GM10847 (cell line): ENCODE data around the gene BTBD17.

Source experiments
- POLR2A ChIP-seq: IDR thresholded peaks from 2 replicates; pipeline ENCODE4 v1.6.1; 2011; ENCODE audit not compliant: insufficient read length; ENCODE audit errors: extremely low read depth

BTBD17 gene

DNA sequence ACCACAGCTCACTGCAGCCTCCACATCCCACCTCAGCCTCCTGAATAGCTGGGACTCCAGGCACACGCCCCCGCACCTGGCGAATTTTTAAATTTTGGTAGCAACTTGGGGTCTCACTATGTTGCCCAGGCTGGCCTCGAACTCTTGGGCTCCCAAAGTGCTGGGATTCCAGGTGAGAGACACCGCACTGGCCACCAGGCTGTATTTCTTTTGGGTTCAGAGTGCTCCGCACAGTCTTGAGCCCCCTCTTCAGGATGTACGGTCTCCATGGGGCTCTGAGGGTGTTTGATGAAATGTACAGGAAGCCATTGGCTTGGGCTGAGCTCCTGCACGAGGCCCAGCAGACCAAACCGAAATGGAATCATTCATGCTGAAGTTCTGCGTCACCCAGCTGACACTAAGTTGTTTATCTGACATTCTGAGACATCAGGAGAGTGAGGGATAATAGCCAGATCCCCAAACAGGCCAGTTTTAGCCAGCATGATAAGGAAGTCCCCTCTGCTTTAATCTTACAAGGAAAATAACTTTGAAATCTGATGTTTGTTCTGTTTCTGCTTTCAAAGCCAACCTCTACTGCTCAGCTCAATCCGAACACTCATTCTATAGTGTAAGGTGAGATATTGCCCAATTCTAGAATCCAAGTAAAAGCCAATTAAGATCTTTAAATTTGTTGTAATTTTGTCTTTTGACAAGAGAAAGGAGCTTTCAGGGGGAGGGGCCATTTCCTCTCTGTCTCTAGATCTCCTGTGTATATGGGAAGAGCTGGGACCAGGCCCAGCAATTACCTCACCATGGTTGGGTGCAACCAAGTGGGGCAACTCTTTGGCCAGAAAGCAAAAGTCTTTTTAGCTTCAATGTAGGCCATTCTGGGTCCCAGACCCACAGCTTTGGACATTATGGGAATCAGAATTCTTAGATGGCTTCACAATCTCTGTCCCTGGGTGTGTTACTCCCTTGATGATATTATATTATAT lies 29.3 kb upstream of the BTBD17 start:
- TF ChIP-seq POLR2A: no peak

DNA sequence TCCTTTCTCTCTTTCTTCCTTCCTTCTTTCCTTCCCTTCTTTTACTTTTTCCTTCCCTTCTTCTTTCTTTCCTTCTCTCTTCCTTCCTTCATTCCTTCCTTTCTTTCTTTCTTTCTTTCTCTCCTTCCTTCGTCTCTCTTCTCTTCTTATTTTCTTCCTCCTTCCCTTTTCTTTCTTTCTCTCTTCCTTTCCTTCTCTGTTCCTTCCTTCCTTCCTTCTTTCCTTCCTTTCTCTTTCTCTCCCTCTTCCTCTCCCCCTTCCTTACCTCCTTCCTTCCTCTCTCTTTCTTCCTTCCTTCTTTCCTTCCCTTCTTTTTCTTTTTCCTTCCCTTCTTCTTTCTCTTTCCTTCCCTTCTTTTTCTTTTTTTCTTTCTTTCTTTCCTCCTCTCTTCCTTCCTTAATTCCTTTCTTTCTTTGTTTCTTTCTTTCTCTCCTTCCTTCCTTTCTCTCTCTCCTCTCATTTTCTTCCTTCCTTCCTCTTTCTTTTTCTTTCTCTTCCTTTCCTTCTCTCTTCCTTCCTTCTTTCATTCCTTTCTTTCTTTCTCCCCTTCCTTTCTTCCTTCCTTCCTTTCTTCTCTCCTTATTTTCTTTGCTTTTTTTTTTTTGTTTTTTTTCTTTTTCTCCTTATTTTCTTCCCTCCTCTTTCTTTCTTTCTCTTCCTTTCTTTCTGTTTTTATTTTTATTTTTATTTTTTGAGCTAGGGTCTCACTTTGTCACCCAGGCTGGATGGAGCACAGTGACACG lies 28.4 kb upstream of the BTBD17 start:
- no peak for TF ChIP-seq POLR2A

DNA sequence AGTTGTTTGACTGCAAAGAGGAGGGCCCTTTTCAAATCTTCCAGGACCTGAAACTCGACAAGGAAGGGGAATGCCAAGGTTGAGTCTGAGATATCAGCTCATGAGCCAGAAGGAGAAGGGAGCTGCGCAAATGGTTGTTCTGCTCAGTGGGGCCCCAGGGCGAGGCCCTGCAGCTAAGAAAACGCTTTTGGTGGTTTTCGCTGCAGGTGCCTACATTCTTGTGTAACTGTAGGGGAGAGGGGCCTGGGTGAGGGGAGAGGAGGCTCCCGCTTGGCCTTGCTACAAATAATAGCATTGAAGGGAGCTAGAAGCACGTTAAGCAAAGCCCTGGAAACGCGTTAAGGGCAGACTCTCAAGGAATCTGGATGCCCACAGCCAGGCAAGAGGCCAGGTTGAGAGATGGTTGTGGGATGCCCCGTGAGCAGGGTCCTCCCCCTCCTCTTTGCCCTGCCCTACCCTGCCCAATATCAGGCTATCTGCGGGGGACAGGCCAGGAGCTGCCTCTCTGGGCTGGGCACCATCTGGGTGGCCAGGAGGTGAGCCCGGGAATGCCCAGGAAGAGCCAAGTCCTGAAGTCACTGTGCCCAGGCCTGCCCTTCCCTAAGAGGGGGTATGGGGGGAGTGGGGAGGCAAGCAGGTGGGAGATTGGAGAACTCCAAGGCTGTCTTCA lies 27.6 kb upstream of the BTBD17 start:
- no peak for TF ChIP-seq POLR2A

DNA sequence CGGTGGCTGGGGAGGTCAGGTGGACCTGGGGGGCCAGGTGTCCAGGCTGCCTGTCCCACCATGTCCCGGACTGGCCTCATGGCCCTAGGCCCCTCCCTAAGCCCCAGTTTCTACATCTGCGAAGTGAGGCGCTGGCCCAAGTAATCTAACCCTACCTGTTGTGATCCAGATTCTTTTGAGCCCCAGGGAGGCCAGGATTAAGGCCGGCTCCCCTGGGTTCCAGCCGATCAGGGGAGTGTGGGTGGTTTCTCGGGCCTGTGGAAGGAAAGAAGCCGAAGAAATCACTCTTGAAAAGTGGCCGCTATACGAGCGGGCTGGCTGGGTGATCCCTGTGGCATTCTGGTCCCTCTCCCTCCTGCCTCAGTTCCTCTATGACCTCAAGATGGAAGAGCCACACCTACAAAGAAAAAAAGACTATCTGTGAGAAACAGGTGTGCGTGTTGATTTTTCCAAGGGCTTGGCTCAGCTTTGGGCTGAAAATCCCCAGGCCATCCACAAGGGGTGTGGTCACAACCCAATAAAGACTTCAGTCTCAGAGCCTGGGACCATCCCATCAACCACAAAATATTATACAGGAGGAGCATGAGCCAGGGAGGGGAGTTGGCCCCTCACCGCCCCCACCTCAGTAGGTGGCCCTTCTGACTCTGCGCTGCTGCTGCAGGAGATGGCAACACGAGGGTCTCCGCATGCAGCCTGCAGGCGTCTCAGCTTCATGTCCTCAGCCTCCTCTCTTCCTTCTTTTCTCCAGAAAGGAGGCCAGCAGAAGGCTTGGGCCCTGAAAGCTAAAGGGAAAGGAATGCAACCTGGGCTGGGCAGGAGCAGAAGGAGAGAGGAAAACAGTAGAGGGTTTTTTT lies 25.9 kb upstream of the BTBD17 start:
- TF ChIP-seq POLR2A: no peak

DNA sequence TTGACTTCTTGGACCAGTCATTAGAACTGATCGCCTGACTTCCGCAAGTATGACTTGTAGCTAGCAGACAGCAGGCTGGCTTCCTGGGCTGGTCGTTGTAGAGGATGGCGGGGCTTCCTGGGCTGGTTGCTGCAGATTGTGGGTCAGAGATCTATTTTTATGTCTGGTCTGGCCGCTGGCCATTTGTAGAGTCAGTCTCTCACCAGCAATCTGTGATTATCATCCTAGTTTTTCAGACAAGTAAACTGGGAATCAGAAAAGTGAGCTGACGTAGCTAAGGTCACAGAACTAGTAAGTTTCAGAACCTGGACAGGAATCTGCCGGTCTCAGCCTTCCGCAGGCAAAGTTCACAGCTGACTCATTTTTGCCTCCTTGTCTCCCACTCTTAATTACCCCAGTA lies 24.7 kb upstream of the BTBD17 start:
- no peak for TF ChIP-seq POLR2A

DNA sequence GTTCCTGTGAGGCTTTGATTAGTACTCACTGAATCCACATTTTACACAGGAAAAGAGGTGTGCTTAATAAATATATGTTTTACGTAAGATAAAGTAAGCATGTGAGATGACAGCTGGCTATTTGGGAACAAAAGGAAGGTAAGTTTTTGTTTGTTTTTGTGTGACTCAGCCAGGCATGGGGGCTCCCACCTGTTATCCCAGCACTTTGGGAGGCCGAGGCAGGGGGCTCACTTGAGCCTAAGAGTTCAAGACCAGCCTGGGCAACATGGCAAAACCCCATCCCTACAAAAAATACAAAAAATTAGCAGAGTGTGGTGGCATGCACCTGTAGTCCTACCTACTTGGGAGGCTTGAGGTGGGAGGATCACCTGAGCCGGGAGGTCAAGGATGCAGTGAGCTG lies 23.5 kb upstream of the BTBD17 start:
- no peak for TF ChIP-seq POLR2A

DNA sequence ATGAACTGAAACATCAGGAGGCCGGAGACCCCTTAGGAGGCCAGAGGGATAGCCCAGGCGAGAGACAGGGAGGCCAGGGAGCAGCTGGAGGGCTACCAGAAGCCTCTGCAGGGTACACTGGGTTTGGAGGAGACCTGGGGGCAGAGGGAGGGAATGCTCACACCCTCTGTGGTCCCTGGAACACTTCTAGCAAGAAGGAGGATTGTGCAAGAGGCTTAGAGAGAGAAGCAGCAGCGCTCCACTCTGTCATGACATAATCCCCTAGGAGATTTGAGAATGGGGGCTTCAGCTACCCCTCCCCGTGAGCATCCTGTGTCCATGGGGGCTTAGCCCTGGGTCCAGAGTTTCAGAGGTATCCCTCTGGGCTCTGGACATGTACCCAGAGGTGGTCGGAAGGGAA lies 21.5 kb upstream of the BTBD17 start:
- TF ChIP-seq POLR2A: no peak

DNA sequence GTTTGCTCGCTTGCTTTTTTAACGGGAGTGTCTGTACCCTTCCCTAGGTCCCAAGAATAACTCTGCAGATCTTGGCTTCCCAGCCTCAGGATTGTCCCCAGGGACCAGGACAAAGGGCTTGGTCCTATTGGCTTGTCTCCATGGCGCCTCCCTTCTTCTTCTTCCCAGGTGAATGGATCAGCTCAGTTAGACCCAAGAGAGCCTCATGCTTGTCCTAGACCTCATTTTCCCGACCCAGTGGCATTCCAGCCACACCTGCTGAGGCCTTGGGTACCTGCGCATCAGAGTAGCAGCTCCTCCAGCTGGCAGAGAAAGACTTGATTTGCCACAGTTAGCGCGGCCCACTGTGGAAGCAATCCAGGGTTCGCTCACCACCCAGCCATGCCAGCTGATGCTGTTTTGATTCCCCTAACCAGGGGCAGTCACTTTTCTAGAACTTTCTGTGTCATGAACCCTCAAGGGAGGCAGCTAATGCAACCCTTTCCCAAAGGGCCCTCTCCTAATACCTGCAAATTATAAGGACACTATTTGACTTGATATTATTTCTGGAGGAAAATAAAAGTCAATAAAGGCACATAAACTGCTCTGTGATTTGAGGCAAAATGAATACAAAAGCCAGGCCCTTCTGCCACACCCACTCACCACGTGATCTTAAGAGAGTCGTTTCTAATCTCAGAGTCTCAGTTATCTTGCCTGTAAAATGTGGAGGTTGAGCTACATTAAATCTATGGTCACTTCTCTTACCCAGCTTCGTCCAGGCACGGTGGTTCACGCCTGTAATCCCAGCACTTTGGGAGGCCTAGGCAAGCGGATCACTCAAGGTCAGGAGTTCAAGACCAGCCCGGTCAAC lies 19.5 kb upstream of the BTBD17 start:
- no peak for TF ChIP-seq POLR2A

DNA sequence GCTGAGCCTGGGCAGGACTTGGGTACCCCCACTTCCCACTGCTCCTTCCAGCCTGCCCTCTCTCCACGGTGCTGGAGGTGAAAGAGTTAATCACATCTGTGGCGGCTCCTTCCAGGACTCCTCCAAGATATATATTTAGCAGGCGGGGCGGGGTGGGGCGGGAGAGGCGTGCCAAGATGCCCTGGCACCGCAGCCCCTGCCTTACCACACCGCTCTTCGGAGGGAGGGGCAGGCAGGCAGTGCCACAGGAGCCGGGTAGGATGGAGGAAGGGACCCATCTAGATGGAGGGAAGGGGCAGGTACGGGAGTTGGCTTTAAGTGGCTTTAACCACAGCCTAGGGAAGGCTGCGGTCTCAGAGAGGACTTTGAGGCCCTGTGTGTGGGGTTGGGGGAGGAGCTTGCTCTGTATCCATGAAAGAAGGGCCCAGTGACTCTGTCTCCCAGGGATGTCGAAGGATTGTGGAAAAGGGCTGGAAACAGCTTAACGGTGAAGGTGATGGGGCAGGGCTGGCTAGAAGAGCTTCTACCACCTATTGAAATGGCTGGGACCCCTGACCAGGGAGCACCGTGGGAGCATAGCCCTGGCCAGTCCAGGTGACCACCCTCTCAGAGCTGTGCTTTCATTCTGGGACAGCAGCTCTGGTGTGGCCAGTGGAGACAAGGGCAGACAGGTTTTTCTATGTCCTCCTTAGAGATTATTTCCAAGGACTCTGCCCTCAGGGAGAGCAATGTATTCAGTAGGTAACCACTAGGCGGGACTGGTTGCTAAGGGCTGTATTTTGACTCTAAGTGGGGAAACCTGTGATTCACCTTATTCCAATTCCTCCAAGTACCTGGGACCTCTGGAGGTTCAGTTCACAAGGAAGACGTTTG lies 18.7 kb upstream of the BTBD17 start:
- no peak for TF ChIP-seq POLR2A

DNA sequence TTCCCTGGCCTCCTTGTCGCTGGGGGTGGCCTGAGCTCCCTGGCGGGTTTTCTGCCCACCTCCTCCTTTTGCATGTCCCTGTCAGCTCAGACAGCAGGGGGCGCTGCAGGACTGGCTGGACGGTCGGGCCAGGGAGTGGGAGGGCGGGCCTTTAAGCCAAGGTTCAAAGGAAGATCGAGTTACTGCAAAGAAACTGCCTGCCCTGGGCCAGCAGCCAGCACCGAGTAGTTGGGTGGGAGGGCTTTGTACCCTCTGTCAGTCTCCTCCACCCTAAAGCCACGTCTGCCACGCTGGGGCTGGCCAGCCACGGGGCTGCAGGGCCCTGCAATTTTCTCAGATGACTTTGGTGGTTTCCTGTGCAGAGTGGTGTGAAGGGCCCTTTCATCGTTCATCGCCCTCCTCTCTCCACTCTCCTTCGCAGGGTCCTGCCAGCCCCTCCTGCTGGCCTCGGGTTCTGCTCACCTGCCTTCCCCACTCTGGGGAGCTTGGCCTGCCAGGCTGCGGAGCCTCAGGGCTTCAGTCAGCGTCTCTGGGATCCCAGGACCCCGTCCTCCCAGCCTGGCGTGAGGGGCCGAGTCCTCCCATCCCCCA lies 17.9 kb upstream of the BTBD17 start:
- no peak for TF ChIP-seq POLR2A

DNA sequence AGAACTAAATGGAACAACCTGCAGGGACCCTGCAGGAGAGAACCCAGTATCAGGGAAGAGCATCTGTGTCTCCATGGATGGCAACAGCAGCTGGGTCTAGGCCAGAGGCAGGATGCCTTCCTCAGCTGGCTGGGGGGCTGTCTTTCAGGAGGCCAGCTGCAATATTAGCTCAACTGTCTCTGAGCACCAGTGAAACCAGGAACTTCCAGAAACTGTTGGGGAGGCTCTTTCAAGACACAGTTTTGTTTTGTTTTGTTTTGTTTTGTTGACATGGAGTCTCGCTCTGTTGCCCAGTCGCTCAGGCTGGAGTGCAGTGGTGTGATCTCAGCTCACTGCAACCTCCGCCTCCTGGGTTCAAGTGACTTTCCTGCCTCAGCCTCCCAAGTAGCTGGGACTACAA lies 13.2 kb upstream of the BTBD17 start:
- TF ChIP-seq POLR2A: no peak

DNA sequence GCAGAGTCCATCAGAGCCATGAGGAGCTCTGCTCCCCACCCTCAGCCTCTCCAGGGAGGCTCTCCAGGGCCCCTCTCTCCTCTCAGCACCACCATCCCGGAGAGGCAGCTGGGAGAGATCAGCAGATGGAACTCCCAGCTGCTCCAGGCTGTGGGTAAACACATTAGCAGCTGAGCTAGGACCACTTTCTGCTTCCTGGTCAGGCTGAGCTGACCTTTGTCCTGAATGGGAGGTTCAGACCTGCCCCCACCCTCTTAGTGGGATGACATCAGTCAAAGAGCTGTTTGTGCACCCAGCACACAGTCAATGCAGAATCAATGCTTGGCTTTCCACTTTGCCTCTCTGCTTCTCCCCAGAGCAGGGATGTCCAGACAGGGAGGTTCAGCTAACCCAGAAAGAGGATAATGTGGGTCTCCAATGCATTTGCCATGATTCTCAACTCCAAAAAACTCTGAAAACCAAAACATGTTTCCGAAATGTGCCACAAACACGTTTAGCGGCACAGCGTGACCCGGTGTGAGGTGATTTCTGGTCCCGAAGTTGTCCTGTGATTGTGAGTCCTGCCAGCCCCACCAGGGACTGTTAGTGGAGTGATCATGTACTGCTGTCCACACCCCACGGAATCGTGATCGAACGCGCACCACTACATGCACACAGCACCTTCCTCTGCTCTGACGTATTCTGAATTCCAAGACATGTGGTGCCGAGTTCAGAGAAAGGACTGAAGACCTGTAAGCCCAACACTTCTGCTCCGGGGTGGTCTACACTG lies 12.4 kb upstream of the BTBD17 start:
- no peak for TF ChIP-seq POLR2A
